GM19238 (cell line): Measurements from ENCODE around the gene ARHGEF12.

Source experiments
- DNase-seq: peaks from one replicate; pipeline ENCODE4 v3.0.0; 2011; ENCODE audit warnings: low spot score; ENCODE audit not compliant: insufficient read length

Gene ARHGEF12, protein sequence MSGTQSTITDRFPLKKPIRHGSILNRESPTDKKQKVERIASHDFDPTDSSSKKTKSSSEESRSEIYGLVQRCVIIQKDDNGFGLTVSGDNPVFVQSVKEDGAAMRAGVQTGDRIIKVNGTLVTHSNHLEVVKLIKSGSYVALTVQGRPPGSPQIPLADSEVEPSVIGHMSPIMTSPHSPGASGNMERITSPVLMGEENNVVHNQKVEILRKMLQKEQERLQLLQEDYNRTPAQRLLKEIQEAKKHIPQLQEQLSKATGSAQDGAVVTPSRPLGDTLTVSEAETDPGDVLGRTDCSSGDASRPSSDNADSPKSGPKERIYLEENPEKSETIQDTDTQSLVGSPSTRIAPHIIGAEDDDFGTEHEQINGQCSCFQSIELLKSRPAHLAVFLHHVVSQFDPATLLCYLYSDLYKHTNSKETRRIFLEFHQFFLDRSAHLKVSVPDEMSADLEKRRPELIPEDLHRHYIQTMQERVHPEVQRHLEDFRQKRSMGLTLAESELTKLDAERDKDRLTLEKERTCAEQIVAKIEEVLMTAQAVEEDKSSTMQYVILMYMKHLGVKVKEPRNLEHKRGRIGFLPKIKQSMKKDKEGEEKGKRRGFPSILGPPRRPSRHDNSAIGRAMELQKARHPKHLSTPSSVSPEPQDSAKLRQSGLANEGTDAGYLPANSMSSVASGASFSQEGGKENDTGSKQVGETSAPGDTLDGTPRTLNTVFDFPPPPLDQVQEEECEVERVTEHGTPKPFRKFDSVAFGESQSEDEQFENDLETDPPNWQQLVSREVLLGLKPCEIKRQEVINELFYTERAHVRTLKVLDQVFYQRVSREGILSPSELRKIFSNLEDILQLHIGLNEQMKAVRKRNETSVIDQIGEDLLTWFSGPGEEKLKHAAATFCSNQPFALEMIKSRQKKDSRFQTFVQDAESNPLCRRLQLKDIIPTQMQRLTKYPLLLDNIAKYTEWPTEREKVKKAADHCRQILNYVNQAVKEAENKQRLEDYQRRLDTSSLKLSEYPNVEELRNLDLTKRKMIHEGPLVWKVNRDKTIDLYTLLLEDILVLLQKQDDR (N-terminal part only)

DNA sequence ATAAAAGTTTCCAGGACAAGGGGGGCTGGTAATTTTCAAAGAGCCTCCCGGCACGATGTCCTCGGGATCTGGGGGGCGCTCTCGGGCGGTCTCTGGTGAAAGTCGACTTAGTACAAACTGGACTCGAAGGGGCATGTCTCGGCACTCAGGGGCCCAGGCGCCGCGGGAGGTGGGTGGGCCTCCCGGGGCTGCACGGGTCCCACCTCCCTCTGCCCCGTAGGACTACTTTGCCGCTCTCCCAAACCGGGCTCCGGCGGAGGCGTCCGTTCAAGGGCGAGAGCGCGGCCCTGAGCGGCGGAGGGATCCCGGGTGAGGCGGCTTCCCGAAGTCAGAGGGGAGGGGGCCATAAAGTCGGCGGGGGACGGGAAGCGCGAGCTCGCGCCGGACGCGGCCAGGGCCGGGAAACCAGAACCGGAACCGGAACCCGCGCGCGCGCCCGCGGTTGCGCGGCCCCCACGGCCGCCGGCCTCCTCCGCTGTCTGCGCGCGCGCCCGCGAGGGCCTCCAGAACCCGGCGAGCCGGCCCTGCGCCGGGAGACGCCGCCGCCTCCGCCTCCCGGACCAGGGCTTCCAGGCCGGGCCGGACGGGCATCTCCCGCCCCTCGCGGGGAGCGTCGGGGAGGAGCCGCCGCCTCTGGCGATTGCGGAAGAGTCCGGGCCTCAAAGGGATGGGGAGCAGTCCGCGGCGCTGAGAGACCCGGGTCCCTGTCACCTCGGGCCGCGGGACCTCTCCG is at the start of gene ARHGEF12:
Gene ARHGEF12 (plus strand): TSS at position 506 of the 733 bp plus-strand sequence. CDS start 831 bp downstream, outside the sequence.
- peak; percentile 84 for DNase-seq

DNA sequence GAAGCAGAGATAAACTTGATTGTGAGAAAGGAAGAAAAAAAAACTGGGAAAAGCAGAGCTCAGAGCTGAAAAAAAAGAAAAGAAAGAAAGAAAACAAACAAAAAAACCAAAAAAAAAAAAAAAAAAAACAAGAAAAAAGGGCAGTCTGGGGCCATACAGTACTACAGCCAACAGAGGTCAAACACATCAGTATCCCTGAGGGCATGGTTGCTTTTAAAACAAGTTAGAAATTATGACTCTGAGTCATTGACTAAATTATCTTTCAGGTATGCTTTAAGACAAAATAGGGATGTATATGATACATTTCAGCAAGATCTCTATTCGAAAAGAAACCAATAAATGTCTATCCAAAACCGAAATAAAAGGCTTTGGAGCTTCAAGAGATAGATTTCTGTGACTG is 48.2 kb upstream of the ARHGEF12 start:
- no peak for DNase-seq

DNA sequence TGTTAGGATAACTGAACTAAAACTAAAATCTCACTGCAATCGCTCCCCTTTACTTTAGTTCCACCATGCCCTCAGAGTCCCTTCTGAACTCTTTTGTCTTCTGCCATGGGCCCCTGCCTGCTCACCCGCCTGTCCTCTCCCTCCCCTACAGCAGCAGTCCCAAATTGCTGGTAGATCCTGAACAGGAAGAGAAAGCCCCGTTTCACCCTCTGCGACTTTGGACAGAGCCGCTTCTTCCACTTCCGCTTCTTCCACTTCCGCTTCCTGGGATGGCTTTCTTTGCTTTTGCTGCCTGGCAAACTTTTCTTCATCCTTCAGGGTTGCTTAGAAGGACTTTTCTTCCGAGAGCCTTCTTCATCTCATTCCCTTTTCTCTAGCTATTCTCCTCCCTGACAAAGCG is 46.8 kb upstream of the ARHGEF12 start:
- DNase-seq = no peak

DNA sequence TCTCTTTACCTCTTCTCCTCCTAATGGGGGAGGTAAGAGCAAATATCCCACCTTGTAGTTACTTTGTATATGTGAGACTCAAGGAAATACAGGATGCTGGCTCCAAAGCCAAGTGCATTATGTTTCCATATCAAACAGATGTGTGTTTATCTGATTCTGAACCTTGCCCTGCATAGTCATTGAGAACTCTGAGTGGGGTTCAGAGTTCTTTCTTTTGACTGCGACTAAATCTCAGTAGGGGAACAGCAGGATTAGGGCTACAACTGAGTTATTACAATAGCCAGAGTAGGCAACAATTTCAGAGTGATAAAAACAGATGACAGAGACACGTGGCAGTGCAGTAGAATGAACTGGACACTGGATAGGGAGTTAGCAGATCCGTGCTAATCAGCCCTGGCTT is 45.3 kb upstream of the ARHGEF12 start:
- no peak for DNase-seq

DNA sequence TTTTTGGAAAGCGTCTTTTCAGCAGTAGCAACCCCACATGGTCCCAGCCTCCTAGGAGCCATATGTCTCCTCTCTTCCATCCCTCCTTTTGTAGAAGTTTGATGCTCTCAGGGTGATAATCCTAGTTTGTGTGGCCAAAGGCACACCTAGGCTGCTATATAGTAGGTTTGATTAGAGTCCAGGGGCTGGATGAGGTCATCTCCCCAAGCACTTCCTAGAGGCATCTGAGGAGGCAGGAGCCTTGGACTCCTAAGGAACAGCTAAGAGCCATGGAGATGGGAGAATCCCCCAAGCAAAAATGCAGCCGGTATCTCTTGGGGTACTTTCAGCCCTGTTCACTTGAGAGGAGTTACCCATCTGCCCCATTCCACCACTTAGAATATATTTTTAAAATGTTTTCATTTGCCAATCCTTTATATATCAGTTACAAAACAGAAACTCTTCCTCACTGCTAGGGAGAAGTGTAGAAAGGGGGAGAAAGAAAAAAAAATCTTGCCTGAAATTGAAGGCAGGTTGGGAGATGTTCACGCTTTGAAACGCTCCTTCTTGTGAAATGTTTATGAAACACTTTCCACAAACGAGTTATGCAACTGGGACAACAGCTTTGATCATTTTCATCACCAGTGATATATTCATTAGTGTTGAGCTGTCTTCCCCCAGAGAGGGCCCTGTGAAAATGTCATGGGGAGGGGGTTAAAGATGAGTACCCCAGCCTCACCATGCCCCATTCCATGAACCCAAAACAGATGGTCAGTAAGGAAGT is 43.0 kb upstream of the ARHGEF12 start:
- DNase-seq = no peak

DNA sequence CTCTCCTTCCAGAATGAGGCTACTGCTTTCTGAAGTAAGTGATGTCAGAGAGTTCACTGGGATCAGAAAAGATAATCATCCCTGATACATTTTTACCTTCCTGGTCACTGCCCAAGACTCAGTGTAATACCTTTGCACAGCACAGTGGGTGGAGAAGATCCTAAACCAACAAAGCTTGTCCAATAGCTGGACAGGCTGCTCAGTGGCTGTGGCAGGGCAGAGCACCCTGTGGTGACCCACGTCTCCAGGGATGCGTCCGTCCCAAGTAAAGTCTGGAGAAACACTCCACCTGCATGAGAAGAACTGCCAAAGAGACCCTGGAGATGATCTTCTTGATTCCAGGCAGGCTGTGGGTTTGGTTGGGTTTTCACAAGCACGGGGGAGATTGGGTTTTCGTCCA is 42.1 kb upstream of the ARHGEF12 start:
- DNase-seq = no peak

DNA sequence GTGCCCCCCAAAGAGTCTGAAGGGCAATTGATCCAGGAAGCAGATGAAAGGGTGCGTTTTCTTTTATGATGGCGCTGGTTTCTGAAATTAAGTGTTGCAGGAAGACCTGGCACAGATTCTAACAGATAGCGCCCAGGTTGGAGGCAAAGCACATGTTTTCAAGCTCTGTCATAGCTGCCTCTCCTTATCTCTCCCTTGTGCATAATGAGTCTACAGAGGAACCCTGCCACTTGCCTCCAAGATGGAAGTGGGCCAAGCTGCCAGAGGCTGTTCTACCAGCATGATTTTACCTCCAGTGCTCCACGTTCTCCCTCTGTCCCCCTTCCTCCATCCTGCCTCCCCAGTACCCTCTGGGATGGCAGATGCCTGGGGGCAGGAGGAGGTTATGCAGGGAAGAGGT is 41.1 kb upstream of the ARHGEF12 start:
- no peak for DNase-seq

DNA sequence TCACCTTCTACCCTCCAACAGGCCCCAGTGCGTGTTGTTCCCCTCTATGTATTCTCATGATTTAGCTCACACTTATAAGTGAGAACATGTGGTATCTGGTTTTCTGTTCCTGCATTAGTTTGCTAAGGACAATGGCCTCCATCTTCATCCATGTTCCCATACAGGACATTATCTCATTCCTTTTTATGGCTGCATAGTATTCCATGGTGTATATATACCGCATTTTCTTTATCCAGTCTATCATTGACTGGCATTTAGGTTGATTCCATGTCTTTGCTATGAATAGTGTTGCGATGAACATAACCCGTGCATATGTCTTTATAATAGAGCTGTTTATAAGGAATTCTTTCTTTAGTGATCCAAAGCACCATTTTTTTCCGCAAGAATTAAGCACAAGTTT is 39.7 kb upstream of the ARHGEF12 start:
- no peak for DNase-seq

DNA sequence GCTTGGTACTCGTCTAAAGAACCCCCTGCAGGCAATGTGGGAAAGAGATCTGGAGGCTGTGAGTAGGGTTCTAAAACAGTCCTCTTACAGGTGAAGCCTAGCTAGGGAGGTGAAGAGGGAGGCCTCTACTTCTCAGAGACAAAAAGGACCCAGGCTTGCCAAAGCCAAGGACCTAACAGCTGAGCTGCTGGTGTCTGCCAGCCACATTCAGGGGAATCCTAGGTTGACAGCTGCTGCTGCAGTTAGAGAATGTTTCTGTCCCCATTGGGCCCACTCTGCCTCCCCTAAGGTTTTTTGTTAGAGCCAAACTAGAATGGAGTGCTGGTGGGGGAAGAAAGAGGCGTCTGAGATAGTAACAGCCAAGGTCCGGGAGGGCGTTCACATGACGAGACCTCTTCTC is 37.8 kb upstream of the ARHGEF12 start:
- DNase-seq = no peak

DNA sequence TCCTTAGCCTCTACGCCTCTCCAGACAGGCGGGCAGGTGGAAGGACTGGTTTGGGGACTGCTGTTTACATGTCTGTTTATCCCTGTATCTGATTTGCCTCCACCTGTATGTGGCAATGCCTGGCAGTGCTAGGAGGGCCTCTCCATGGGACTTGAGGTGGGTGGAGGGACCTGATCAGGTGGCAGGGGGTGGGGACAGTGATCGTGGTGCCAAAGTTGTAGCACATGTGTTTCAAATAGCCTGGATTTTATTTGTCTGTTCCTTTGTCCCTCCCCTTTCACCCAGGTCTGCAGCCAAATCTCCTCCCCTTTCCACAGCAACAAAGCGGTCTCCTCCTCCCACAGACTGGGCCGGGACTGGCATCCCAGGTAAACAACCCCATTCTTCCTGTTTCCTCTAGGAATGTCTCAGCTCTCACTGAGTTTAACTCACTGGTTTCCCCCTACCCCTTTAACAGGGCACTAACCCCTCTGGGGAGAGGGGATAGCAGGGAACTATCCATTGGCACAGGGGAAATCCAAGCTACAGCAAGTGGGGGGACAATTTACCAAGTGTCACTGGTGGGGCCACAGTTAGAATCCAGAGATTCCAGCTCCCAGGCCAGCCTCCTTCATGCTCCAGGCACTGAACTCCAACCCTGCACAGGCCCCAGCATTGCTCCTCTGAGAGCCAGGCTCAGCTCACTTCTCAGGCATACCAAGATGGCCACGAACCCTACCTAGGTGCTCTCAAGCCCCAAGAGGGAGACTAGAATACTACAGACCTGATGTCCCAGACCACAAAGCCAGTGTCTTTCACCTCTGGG is 34.0 kb upstream of the ARHGEF12 start:
- DNase-seq = no peak

DNA sequence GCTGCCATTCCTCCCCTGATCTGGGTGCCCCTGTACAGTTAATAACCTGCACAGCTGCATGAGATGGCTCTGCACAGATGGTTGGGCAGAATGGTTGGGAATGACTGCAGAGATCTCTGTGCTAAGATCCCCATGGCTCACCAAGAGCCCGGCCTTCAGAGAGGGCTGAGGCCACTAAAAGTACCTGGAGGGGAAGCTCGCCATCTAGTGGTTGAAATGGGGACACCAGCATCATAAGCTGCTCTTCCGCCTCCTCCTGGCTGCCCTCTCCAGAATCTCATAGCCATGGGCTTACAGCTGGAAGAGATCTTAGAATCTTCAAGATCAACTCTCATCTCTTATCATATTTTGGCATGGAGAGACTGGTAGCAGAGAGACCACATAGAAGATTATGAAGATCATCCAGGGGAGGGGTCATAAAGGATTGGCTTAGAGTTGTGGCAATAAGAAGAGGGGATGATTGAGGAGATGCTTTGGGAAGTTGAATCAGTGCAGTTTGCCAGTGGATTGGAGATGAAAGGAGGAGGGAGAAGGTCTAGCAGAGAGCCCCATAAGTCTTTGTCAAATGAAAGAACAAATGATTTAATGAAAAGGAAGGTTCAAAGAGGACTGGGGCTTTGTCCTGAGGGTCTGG is 33.1 kb upstream of the ARHGEF12 start:
- peak; percentile 65 for DNase-seq

DNA sequence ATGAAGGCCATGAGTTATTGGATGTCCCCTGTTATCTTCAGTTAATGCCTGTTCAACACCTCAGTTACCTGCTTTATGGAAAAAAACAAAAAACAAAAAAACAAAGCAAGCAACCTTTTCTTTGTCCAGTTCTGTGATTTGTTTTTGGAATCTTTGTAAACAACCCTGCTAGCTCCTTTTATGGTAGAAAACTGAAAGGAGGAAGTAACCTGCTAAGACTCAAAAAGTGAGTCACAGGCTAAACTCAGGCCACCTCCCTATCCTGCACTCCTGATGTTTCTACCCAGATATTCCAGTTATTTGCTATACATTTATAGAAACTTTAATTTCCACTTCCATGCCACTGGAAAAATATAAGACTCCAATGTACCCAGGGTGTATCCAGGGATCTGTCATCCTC is 31.7 kb upstream of the ARHGEF12 start:
- no peak for DNase-seq

DNA sequence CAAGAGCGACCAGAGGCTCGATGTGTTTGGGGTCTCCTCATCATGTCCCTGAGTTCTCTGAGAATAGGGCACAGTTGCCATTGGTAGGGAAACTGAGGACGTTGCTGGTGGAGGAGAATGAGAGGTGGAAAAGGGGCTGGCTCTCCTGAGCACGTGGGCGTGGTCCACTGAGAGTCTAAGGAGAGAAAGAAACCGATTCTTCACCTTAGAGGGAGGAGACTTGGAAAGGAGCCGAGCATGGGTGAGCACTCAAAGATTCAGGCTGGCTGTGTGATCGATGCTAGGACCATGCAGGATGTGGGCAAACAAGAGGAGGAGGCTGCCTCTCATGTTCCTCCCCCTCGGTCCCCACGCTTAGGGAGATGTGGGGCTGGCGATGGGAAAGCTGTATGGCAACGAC is 30.9 kb upstream of the ARHGEF12 start:
- no peak for DNase-seq

DNA sequence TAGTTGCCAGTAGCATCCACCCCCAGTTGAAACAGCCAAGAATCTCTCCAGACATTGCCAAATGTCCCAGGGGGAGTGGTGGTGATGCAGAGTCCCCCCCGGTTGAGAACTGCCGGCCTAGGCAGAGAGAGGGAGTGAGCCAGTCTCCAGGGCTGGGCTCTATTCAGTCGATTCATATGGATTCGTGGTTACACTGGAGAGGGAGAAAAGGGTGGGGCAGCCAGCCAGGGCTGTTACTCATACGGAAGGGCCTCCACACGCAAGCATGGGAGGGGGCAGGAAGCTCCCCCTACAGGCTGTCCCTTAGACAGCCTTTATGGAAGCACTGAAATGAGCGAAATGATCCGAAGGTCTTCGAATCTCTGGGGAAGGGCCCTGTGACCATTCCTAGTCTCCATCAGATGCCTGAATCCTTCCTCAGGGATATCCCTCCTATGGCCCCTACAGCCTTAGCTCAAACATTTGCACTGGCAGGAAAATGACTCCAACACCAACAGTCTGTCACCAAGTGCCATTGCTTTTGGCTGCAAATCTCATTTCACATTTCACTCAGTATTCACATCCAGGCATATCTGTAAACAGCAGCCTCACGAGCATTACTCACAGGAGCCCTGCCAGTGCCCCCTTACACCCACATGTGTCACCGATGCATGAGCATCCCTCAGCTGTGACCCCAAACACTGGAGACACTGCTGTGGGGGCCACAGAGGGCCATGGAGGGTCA is 29.5 kb upstream of the ARHGEF12 start:
- DNase-seq = no peak

DNA sequence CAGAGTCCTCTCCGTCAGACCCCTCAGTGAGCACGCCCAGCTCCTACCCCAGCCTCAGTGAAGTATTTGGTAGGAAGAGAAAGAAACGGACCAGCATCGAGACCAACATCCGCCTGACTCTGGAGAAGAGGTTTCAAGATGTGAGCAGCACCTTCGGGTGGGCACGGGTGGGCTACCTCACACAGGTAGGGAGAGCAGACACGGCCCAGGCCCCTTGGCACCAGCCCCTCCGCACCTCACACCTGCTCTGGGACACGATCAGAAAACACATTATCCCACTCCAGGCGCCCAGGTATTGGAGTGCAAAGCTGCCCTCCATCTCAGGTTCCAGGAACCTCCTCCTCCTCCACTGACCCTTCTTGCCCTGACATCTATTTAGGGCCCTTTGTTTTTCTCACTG is 28.7 kb upstream of the ARHGEF12 start:
- no peak for DNase-seq

DNA sequence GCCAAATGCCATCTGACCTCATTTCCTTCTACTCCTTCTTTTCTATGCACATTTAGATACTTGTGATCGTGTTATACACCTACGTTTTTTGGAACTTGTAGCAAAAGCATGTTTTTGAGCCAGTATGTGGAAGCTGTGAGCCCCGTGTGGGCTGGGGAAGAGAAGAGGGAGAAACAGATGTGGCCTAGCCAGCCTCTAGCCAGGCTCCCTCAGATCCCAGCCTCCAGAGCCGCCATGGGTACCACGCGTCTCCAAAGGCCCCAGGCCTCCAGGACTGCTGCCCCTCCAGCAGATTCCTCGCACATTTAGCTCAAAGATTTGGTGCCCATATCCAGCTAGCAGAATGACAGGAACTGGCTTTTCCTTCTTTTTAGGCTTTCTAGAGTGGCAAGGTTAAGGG is 28.1 kb upstream of the ARHGEF12 start:
- no peak for DNase-seq

DNA sequence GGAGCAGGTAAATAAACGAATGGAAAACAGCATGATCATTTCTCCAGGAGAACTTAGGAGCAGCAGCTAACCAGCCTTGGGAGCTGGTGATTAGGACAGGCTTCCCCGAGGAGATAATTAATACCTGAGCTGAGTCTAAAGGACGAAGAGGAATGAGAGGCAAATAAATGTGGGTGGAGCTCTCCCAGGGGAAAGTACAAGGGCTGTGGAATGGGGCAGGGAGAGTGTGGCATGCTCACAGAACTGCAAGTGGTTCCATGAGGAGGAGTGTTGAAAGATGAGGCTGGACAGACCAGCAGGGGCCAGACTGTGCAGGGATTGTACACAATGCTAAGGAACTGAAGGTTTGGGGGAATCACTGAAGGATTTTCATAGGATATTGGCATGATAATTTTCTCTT is 25.3 kb upstream of the ARHGEF12 start:
- no peak for DNase-seq

DNA sequence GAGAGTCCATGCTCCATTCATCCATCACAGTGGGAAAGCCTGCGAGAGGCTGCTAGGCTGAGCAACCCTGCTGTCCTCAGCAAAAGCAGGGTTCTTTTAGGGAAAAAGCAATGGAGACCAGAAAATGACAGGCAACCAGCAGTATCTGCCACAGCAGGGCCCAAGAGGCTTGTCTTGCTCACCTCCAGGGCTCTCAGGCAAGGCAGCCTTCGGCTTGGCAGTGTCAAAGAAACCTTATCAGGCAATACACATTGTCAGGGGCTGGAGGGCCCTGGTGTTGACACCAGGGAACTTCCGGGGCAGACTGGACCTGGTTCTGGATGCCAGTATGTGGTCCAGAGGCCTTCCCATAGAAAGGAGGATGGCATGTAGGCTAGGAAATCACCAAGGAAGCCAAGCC is 21.4 kb upstream of the ARHGEF12 start:
- DNase-seq = no peak
